COLO668 (cell line): ENCODE data around the gene SMAD2.

Source experiments
- DNase-seq: peaks from one replicate; lab custom pipeline; 2025; ENCODE audit not compliant: unreplicated experiment; lab: John Stamatoyannopoulos, UW

The SMAD2 gene

GRCh38 chr18:47932190-47932589 lies 1.7 kb upstream of the SMAD2 start:
- DNase-seq, result no peak

GRCh38 chr18:47931718-47932103 lies 1.3 kb upstream of the SMAD2 start:
- peak; percentile 49 for DNase-seq

- peak; percentile 99 for DNase-seq
Observed at GRCh38 chr18:47930931-47931717, 665 bp upstream of the SMAD2 start.

- no peak for DNase-seq
Observed at GRCh38 chr18:47929681-47930198, 719 bp downstream of the SMAD2 start.

- no peak for DNase-seq
Observed at GRCh38 chr18:47928466-47928865, 2.0 kb downstream of the SMAD2 start.

- DNase-seq, result no peak
Observed at GRCh38 chr18:47926101-47926850, 4.2 kb downstream of the SMAD2 start.

GRCh38 chr18:47919916-47920315 lies 10.5 kb downstream of the SMAD2 start:
- no peak for DNase-seq

- no peak for DNase-seq
Observed at GRCh38 chr18:47917923-47918610, 12.4 kb downstream of the SMAD2 start.

GRCh38 chr18:47915930-47916329 lies 14.5 kb downstream of the SMAD2 start:
- no peak for DNase-seq

GRCh38 chr18:47915229-47915628 lies 15.2 kb downstream of the SMAD2 start:
- no peak for DNase-seq

GRCh38 chr18:47912794-47913585 lies 17.5 kb downstream of the SMAD2 start:
- DNase-seq, result no peak

GRCh38 chr18:47912343-47912742 lies 18.1 kb downstream of the SMAD2 start:
- DNase-seq, result no peak

- DNase-seq, result no peak
Observed at GRCh38 chr18:47911877-47912276, 18.6 kb downstream of the SMAD2 start.

- no peak for DNase-seq
Observed at GRCh38 chr18:47909484-47909883, 21.0 kb downstream of the SMAD2 start.

GRCh38 chr18:47908592-47908991 lies 21.9 kb downstream of the SMAD2 start:
- no peak for DNase-seq

GRCh38 chr18:47906408-47906807 lies 24.1 kb downstream of the SMAD2 start:
- no peak for DNase-seq

GRCh38 chr18:47903809-47904208 lies 26.6 kb downstream of the SMAD2 start:
- DNase-seq, result no peak

GRCh38 chr18:47901624-47902362 lies 28.7 kb downstream of the SMAD2 start:
- no peak for DNase-seq

GRCh38 chr18:47899107-47899840 lies 31.2 kb downstream of the SMAD2 start:
- DNase-seq, result no peak
